GM19239 (cell line): ENCODE measurements around the gene RAB27A.

Experiments
- DNase-seq: peaks from one replicate; pipeline ENCODE4 v3.0.0; 2011; ENCODE audit warnings: low spot score; ENCODE audit not compliant: insufficient read length
- FAIRE-seq: peaks from 2 replicates; lab custom pipeline; 2011; peaks lifted over from hg19 to GRCh38; lab: Jason Lieb, UNC

Gene RAB27A

GRCh38 chr15:55234104-55234799 lies 55.4 kb downstream of the RAB27A start:
- FAIRE-seq (no peak), DNase-seq (no peak)

GRCh38 chr15:55231455-55231854 lies 58.2 kb downstream of the RAB27A start:
- DNase-seq, result no peak
- no peak for FAIRE-seq

- no peak for FAIRE-seq
Observed at GRCh38 chr15:55230953-55231352, 58.7 kb downstream of the RAB27A start.

GRCh38 chr15:55230051-55230670 lies 59.5 kb downstream of the RAB27A start:
- FAIRE-seq (no peak), DNase-seq (no peak)

More at GRCh38 chr15:55230953-55231352, 58.7 kb downstream of the RAB27A start:
- no peak for DNase-seq

GRCh38 chr15:55226127-55226526 lies 63.5 kb downstream of the RAB27A start:
- DNase-seq (no peak), FAIRE-seq (no peak)

GRCh38 chr15:55224892-55225291 lies 64.7 kb downstream of the RAB27A start:
- DNase-seq (no peak), FAIRE-seq (peak; percentile 39)

- DNase-seq (no peak), FAIRE-seq (peak; percentile 93)
Observed at GRCh38 chr15:55222588-55222987, 67.0 kb downstream of the RAB27A start.

- DNase-seq, result no peak
Observed at GRCh38 chr15:55221090-55222011, 68.3 kb downstream of the RAB27A start.

GRCh38 chr15:55220606-55221005 lies 69.0 kb downstream of the RAB27A start:
- FAIRE-seq, result no peak

More at GRCh38 chr15:55221090-55222011, 68.3 kb downstream of the RAB27A start:
- peak; percentile 67 for FAIRE-seq

GRCh38 chr15:55218056-55218455 lies 71.6 kb downstream of the RAB27A start:
- peak; percentile 75 for FAIRE-seq
- DNase-seq, result no peak

More at GRCh38 chr15:55220606-55221005, 69.0 kb downstream of the RAB27A start:
- no peak for DNase-seq

GRCh38 chr15:55204464-55204863 lies 85.1 kb downstream of the RAB27A start:
- FAIRE-seq, result no peak

GRCh38 chr15:55202206-55202605 lies 87.4 kb downstream of the RAB27A start:
- no peak for FAIRE-seq

More at GRCh38 chr15:55204464-55204863, 85.1 kb downstream of the RAB27A start:
- DNase-seq, result no peak

GRCh38 chr15:55198706-55199105 lies 90.9 kb downstream of the RAB27A start:
- no peak for DNase-seq
- no peak for FAIRE-seq

More at GRCh38 chr15:55202206-55202605, 87.4 kb downstream of the RAB27A start:
- no peak for DNase-seq

- no peak for FAIRE-seq
- no peak for DNase-seq
Observed at GRCh38 chr15:55197719-55198118, 91.9 kb downstream of the RAB27A start.

GRCh38 chr15:55197362-55197705 lies 92.3 kb downstream of the RAB27A start:
- FAIRE-seq, result no peak
- no peak for DNase-seq

- FAIRE-seq (peak; percentile 100), DNase-seq (peak; percentile 69)
Observed at GRCh38 chr15:55196458-55197361, 92.9 kb downstream of the RAB27A start, which contains the start of gene RSL24D1. TSS of gene RSL24D1 (minus strand) at chr15:55196941. CDS start at chr15:55196890, 51 bp downstream.

- no peak for FAIRE-seq
- no peak for DNase-seq
Observed at GRCh38 chr15:55195996-55196395, 93.6 kb downstream of the RAB27A start.

GRCh38 chr15:55194256-55194655 lies 95.4 kb downstream of the RAB27A start:
- DNase-seq (no peak), FAIRE-seq (no peak)

GRCh38 chr15:55186331-55186730 lies 103.3 kb downstream of the RAB27A start:
- no peak for FAIRE-seq
- no peak for DNase-seq

- DNase-seq (no peak), FAIRE-seq (no peak)
Observed at GRCh38 chr15:55183679-55184078, 105.9 kb downstream of the RAB27A start.
